ENCODE measurements around the gene ANP32A.

ANP32A gene

GRCh38 chr15:68739390-68740080 lies 81.2 kb downstream of the ANP32A start:
- DNase-seq: no peak

GRCh38 chr15:68735610-68736009 lies 85.1 kb downstream of the ANP32A start:
- no peak for DNase-seq

GRCh38 chr15:68734881-68735280 lies 85.8 kb downstream of the ANP32A start:
- DNase-seq: no peak

GRCh38 chr15:68734352-68734751 lies 86.3 kb downstream of the ANP32A start:
- DNase-seq: no peak

DNA sequence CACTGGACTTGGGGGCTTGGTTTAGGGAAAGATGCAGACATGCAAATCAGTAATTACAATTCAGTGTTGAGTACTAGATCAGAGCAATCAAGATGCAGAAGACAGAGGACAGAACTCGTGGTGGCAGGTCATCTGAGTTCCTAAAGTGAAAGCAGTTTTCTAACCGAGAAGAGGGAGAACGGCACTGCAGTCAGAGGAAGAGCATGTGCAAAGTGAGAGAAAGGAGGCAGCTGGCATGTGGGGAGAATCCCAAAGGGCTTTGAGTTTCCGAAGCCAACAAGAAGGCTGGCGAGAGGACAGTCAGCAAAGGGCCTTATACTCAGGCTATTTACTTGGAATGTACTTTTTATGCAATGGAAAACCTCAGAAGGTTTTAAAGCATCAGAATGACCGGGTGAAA lies 87.0 kb downstream of the ANP32A start:
- DNase-seq: no peak

- DNase-seq: peak; percentile 10
Measured at GRCh38 chr15:68732451-68732850, 88.2 kb downstream of the ANP32A start.

GRCh38 chr15:68730976-68731897 lies 89.5 kb downstream of the ANP32A start:
- peak; percentile 22 for DNase-seq

DNA sequence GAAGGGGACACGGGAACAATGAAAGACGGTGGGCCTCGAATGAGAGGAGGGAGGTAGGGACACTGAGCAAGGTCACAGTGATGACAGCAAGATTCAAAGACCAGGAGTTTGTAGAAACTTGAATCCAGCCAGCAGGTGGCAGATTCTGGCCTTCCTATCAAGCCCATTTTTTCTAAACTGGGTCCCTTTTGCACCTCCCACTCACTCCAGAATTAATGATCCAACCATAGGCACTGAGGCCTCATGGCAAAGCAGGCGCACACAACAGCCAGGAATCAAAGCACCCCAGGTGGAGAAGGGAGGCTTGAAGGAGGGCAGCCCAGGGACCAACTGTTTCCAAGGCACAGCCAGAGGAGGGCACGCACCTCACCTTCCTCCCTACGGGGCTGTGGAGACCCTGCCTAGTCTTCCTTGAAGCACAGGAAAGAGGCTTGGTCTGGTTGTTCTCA lies 90.2 kb downstream of the ANP32A start:
- peak; percentile 71 for DNase-seq

DNA sequence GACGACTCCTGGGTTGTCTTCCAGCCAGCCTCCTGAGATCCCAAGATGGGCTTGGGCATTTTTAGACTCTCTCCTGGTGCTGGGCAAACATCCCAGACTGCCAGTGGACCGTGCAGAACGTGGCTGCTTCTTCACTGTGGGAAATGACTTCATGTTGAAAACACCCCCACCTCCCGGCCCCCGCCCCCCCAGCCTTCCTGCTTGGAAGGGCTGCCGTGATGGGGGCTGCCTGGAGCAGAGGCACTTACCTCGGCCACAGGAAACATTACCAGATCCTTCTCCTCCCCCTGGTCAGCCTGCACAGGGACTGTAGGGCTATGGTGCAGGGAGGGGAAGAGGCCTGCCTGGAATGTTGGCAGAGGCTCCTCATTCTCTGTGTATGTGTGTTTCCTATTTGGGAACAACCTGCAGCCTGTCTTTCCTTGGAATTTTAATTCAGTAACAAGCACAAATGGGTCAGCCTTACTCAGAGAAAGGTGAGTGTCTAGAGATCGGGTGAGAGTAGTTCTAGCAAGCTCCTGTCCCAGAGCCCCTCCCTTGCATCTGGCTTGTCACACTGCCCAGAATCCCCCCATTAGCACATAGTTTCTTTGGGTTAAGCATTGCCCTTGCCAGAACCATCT lies 90.8 kb downstream of the ANP32A start:
- DNase-seq: no peak
